HepG2 (cell line): ENCODE data around the gene TPM2. TPM values are rescaled to one million over a fixed set of nuclear protein-coding genes. Genes with fewer than 3 reads are reported as not detected.
A peak's percentile ranks its signal among the peaks of the same experiment; 100 is the strongest.

ENCODE experiments used
- ATRX ChIP-seq: sonication (generic); formaldehyde crosslinking; IDR thresholded peaks from 2 replicates; pipeline ENCODE4 v1.4.0; 2020; ENCODE audit warnings: missing genetic modification reagents, borderline replicate concordance
- ELF1 ChIP-seq: sonication (generic); formaldehyde crosslinking; IDR thresholded peaks from 2 replicates; pipeline ENCODE4 v1.4.0; 2020; ENCODE audit warnings: missing genetic modification reagents
- FOXC1 ChIP-seq: sonication (generic); formaldehyde crosslinking; IDR thresholded peaks from 2 replicates; pipeline ENCODE4 v1.8.0; 2022; ENCODE audit warnings: mild to moderate bottlenecking, missing genetic modification reagents, borderline replicate concordance
- KAT8 ChIP-seq: IDR thresholded peaks from 2 replicates; pipeline ENCODE4 v1.6.1; 2016; ENCODE audit warnings: missing genetic modification reagents, missing compliant biosample characterization
- PAWR ChIP-seq: sonication (generic); formaldehyde crosslinking; IDR thresholded peaks from 2 replicates; pipeline ENCODE4 v1.4.0; 2020; ENCODE audit warnings: missing genetic modification reagents, mild to moderate bottlenecking, borderline replicate concordance
- PCBP1 ChIP-seq: fragments of 200-400 bp; formaldehyde crosslinking; IDR thresholded peaks from 2 replicates; pipeline ENCODE4 v1.6.1; 2017; ENCODE audit warnings: mild to moderate bottlenecking, low read depth, low read length, borderline replicate concordance
- REL ChIP-seq: sonication (generic); formaldehyde crosslinking; conservative IDR thresholded peaks from 2 replicates; pipeline ENCODE4 v1.8.0; 2022; ENCODE audit warnings: mild to moderate bottlenecking, missing genetic modification reagents, moderate library complexity
- SIX1 ChIP-seq: sonication (generic); formaldehyde crosslinking; IDR thresholded peaks from 2 replicates; pipeline ENCODE4 v1.4.0; 2020; ENCODE audit warnings: missing genetic modification reagents, borderline replicate concordance
- SMAD9 ChIP-seq: sonication (generic); formaldehyde crosslinking; IDR thresholded peaks from 2 replicates; pipeline ENCODE4 v1.5.1; 2020; ENCODE audit warnings: mild to moderate bottlenecking, missing genetic modification reagents
- SMARCE1 ChIP-seq: fragments of 450-650 bp; IDR thresholded peaks from 2 replicates; pipeline ENCODE4 v1.6.1; 2017; ENCODE audit warnings: borderline replicate concordance
- TAF1 ChIP-seq: sonication (generic); formaldehyde crosslinking; IDR thresholded peaks from 2 replicates; pipeline ENCODE4 v1.4.0; 2020; ENCODE audit warnings: missing genetic modification reagents
- TBX3 ChIP-seq: fragments of 450-650 bp; IDR thresholded peaks from 2 replicates; pipeline ENCODE4 v1.6.1; 2017; ENCODE audit warnings: antibody characterized with exemption, mild to moderate bottlenecking, inconsistent platforms, borderline replicate concordance
- ZBTB46 ChIP-seq: sonication (generic); formaldehyde crosslinking; IDR thresholded peaks from 2 replicates; pipeline ENCODE4 v1.4.0; 2020; ENCODE audit warnings: mild to moderate bottlenecking, missing genetic modification reagents, borderline replicate concordance
- ZFP62 ChIP-seq: sonication (generic); formaldehyde crosslinking; IDR thresholded peaks from 2 replicates; pipeline ENCODE4 v1.4.0; 2020; ENCODE audit warnings: missing genetic modification reagents
- ZNF136 ChIP-seq: sonication (generic); formaldehyde crosslinking; IDR thresholded peaks from 2 replicates; pipeline ENCODE4 v1.8.1; 2022; ENCODE audit warnings: low read depth, mild to moderate bottlenecking, moderate library complexity, missing genetic modification reagents
- ZNF234 ChIP-seq: sonication (generic); formaldehyde crosslinking; conservative IDR thresholded peaks from 2 replicates; pipeline ENCODE4 v1.5.1; 2020; ENCODE audit warnings: mild to moderate bottlenecking, missing genetic modification reagents
- ZNF326 ChIP-seq: sonication (generic); formaldehyde crosslinking; IDR thresholded peaks from 2 replicates; pipeline ENCODE4 v1.4.0; 2020; ENCODE audit warnings: missing genetic modification reagents, borderline replicate concordance
- ZNF34 ChIP-seq: sonication (generic); formaldehyde crosslinking; IDR thresholded peaks from 2 replicates; pipeline ENCODE4 v1.4.0; 2020; ENCODE audit warnings: mild to moderate bottlenecking, missing genetic modification reagents, borderline replicate concordance
- ZNF878 ChIP-seq: sonication (generic); formaldehyde crosslinking; IDR thresholded peaks from 2 replicates; pipeline ENCODE4 v1.8.1; 2023; ENCODE audit warnings: mild to moderate bottlenecking, missing genetic modification reagents, moderate library complexity
- polyA plus RNA-seq, 8 experiments: library from polyadenylated mRNA; depleted of rRNA in 3 of 8; stranded (reverse) in 7 of 8; unstranded in 1 of 8; fragments of >200 nt; fragmentation: Illumina TruSeq in 4 of 8; extraction: Trizol in 4 of 8; gene quantifications; 2 replicates each; pipeline versions ENCODE4 v1.2.1 to v1.2.3, GENCODE V29; 2011 to 2016; ENCODE audit warnings: low read depth in 4 of 8, missing spikeins in 1 of 8, mixed read lengths in 1 of 8; ENCODE audit not compliant: insufficient read depth in 1 of 8
- total RNA-seq, 5 experiments: library from RNA; depleted of rRNA; stranded (reverse); fragments of >200 nt; fragmentation: Illumina TruSeq; extraction: Trizol; gene quantifications; 2 replicates each; pipeline ENCODE4 v1.2.3, GENCODE V29; 2016; ENCODE audit warnings: low read depth in 1 of 5
- TF ChIP-seq, protein P1 (sequence below), 2 experiments: sonication (generic) in 1 of 2; formaldehyde crosslinking in 1 of 2; IDR thresholded peaks; 2 replicates each; pipeline versions ENCODE4 v1.5.1 to v1.6.1; 2011 to 2020; ENCODE audit warnings: borderline replicate concordance in 1 of 2, low read depth in 1 of 2, low read length in 1 of 2, mild to moderate bottlenecking in 1 of 2, missing genetic modification reagents in 1 of 2, moderate library complexity in 1 of 2
- TF ChIP-seq, protein P2 (sequence below): IDR thresholded peaks from 2 replicates; pipeline ENCODE4 v1.6.1; 2016; ENCODE audit warnings: missing biosample characterization, missing genetic modification reagents, low read depth
- TF ChIP-seq, protein P3 (sequence below): sonication (generic); formaldehyde crosslinking; IDR thresholded peaks from 2 replicates; pipeline ENCODE4 v1.9.0; 2021; ENCODE audit warnings: missing genetic modification reagents, mild to moderate bottlenecking, borderline replicate concordance

TPM2 gene
- total and polyA plus RNA-seq, 2 of the 13 experiments (the other 11 are each of a cell fraction or from before 2014, with no cell fraction given): 3.1 to 10.7 TPM

DNA sequence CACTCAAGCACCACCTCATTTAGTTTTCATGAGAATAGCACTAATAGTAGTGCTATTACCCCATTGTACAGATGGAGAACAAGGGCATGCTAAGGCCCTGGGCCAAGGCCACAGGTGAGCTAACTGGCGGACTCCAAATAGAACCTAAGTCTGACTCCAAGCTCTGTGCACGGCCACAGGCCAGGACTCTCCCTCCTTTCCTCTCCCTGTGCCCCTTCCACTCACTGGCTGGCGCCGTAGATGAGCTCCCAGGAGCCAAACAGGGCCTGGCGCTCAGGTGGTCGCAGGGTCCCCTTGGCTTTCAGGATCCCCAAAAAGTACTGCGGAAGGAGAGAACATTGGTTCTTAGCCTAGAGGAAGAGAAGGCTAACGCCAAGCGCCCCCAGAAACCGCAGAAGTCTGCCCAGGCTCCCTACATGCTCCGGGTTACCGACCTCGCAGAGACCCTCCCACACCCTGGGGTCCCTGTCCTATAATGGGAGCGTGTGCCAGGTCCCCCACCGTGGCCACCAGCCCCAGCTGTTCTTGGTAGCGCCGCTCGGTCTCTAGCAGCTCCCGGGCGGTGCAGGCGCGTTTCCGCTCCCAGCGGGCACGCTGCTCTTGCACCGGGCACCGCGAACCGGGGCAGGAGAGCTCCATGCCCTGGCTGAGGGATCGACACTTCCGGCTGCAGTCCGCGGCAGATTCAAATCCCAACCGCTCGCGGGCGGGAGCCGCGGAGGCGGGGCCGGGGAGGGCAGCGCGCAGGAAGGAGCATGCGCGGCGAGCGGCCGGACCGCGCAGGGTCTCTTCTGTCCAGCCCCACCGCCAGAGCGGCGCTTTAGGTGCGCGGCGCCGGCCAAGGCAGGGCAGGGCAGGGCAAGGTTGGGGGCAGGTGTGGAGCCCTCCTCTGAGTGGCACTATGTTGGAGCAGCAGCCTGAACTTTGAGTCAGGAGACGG is 24.9 kb downstream of the TPM2 start, which contains the start of gene ARHGEF39 (continued):
- TF ChIP-seq, protein P1, sequence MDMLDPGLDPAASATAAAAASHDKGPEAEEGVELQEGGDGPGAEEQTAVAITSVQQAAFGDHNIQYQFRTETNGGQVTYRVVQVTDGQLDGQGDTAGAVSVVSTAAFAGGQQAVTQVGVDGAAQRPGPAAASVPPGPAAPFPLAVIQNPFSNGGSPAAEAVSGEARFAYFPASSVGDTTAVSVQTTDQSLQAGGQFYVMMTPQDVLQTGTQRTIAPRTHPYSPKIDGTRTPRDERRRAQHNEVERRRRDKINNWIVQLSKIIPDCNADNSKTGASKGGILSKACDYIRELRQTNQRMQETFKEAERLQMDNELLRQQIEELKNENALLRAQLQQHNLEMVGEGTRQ (IDR thresholded peaks at IDR 0.05; ENCODE audit: low read depth, low read length): no peak
- TF ChIP-seq, protein P1 (CRISPR knock-in tag; IDR thresholded peaks at IDR 0.05; ENCODE audit: borderline replicate concordance): no peak; the same call in 1 of the 2 replicates
- TF ChIP-seq ZNF34 (CRISPR knock-in tag) (peak; percentile 75; the same call in 1 of the 2 replicates), ZNF234 (no peak), SMAD9 (CRISPR knock-in tag) (0 out of 2 replicates have a peak, but pooled peaks have one; percentile 48), PAWR (CRISPR knock-in tag) (peak; percentile 51; the same call in 1 of the 2 replicates), PCBP1 (0 out of 2 replicates have a peak, but pooled peaks have one; percentile 39), KAT8 (CRISPR knock-in tag) (peak; percentile 84), FOXC1 (CRISPR knock-in tag) (peak; percentile 30; the same call in 1 of the 2 replicates), ZNF878 (CRISPR knock-in tag) (peak; percentile 97), TAF1 (CRISPR knock-in tag) (peak; percentile 81; the same call in 1 of the 2 replicates), SIX1 (no peak), REL (CRISPR knock-in tag) (peak; percentile 99), ZNF136 (CRISPR knock-in tag) (no peak), ATRX (CRISPR knock-in tag) (no peak), ZFP62 (CRISPR knock-in tag) (no peak), ZBTB46 (CRISPR knock-in tag) (no peak), ELF1 (peak; percentile 90), TBX3 (no peak), ZNF326 (no peak), SMARCE1 (no peak)
- TF ChIP-seq, protein P2, sequence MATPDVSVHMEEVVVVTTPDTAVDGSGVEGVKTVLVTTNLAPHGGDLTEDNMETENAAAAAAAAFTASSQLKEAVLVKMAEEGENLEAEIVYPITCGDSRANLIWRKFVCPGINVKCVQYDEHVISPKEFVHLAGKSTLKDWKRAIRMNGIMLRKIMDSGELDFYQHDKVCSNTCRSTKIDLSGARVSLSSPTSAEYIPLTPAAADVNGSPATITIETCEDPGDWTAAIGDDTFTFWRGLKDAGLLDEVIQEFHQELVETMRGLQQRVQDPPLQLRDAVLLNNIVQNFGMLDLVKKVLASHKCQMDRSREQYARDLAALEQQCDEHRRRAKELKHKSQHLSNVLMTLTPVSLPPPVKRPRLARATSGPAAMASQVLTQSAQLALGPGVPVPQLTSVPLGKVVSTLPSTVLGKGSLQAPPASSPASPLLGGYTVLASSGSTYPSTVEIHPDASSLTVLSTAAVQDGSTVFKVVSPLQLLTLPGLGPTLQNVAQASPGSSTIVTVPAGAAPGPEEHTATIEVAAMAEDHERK (CRISPR knock-in tag): no peak
- TF ChIP-seq, protein P3, sequence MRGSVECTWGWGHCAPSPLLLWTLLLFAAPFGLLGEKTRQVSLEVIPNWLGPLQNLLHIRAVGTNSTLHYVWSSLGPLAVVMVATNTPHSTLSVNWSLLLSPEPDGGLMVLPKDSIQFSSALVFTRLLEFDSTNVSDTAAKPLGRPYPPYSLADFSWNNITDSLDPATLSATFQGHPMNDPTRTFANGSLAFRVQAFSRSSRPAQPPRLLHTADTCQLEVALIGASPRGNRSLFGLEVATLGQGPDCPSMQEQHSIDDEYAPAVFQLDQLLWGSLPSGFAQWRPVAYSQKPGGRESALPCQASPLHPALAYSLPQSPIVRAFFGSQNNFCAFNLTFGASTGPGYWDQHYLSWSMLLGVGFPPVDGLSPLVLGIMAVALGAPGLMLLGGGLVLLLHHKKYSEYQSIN: no peak
